WERI-Rb-1 (cell line): ENCODE data around the gene CRYGC.
"Not testable (repeated sequence)": the region's sequence is repeated elsewhere in the genome, so short reads cannot be mapped to it uniquely, and the experiment has no call there.

Source experiments
- DNase-seq: peaks from one replicate; pipeline ENCODE4 v3.0.0-alpha.2; 2020
- H3K27ac ChIP-seq: fragments of 250-450 bp; sonication (Bioruptor Pico); 2 replicates; pipeline ENCODE4 v1.5.1; 2020; ENCODE audit warnings: mild to moderate bottlenecking, moderate library complexity
- H3K27me3 ChIP-seq: fragments of 250-450 bp; sonication (Bioruptor Pico); 2 replicates; pipeline ENCODE4 v1.5.1; 2021; ENCODE audit warnings: mild to moderate bottlenecking, low read depth, moderate library complexity; ENCODE audit not compliant: insufficient read depth, severe bottlenecking
- H3K36me3 ChIP-seq: fragments of 250-450 bp; sonication (Bioruptor Pico); 2 replicates; pipeline ENCODE4 v1.5.1; 2020; ENCODE audit warnings: mild to moderate bottlenecking, moderate library complexity
- H3K4me3 ChIP-seq: 2 replicates; pipeline ENCODE4 v1.5.1; 2011; ENCODE audit warnings: low read depth, mild to moderate bottlenecking, control low read depth, low read length
- H3K9me3 ChIP-seq: fragments of 250-450 bp; sonication (Bioruptor Pico); 2 replicates; pipeline ENCODE4 v1.5.1; 2021; ENCODE audit warnings: mild to moderate bottlenecking, moderate library complexity; ENCODE audit not compliant: severe bottlenecking
- TF ChIP-seq, protein P1 (sequence below): IDR thresholded peaks from 2 replicates; pipeline ENCODE4 v1.5.1; 2011; ENCODE audit warnings: low read depth, mild to moderate bottlenecking, control low read depth, inconsistent platforms, low read length

Gene CRYGC

DNA sequence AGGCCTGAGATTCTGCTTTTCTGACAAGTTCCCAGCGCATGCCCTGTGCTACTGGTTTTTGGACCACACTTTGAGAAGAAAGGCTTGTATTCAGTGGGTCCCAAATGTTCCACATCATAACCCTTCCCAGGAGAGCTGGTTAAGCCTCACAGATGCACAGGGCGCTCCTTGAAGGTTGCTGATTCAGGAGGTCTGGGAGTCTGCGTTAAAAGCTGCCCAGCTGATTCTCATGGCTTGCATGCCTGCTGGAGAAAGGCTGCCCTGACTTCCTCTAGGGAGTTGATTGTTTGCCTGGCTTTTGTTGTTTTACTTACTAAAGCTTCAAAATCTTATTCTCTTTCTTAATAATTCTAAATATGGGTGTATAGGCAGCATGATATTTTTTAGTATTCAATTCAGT lies 26.0 kb downstream of the CRYGC start:
- Histone ChIP-seq H3K36me3 (no peaks in the 10 kb centered on the region), H3K27me3 (no peaks in the 10 kb centered on the region), H3K4me3 (no peak overlapping the region), H3K9me3 (no peaks in the 10 kb centered on the region), H3K27ac (no peak overlapping the region)
- DNase-seq, result no peak
- TF ChIP-seq, protein P1, sequence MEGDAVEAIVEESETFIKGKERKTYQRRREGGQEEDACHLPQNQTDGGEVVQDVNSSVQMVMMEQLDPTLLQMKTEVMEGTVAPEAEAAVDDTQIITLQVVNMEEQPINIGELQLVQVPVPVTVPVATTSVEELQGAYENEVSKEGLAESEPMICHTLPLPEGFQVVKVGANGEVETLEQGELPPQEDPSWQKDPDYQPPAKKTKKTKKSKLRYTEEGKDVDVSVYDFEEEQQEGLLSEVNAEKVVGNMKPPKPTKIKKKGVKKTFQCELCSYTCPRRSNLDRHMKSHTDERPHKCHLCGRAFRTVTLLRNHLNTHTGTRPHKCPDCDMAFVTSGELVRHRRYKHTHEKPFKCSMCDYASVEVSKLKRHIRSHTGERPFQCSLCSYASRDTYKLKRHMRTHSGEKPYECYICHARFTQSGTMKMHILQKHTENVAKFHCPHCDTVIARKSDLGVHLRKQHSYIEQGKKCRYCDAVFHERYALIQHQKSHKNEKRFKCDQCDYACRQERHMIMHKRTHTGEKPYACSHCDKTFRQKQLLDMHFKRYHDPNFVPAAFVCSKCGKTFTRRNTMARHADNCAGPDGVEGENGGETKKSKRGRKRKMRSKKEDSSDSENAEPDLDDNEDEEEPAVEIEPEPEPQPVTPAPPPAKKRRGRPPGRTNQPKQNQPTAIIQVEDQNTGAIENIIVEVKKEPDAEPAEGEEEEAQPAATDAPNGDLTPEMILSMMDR, result no peak

DNA sequence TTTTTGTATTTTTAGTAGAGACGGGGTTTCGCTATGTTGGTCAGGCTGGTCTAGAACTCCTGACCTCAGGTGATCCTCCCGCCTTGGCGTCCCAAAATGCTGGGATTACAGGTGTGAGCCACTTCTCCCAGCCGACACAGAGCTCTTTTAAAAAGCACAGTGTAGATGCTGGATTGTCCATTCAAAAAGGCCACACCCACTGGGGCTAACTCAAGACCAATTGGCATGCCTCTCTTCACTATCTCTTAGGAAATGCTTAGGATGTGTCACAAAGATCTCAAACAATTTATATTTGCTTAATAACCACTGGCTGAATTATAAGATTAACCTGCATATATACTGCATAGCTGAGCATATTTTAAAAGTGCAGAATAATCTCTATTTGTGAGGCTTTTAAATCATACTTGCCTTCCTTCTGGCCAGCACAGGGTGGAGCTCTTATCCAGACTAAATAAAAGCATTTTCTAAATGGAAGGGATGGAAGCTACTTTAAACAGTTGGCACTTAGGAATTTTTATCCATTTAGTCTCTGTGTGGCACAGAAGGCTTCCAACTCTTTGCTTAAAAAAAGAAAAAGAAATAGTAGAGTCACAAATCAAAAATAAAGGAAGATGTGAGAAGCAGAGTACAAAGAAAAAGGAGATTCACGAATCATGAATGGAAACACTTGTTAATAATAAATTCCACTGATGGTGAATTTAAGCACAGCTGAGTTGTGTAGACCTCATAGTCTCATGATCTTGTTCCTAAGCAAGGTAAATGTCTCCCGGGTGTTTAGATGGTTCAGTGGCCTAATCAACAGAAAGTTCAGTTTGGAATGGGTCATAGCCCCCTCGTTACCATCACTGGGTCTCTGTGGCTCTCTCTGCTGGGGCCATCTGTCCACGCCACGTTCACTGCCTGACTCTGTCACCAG lies 27.7 kb downstream of the CRYGC start:
- Histone ChIP-seq H3K27ac (no peak overlapping the region), H3K9me3 (no peaks in the 10 kb centered on the region), H3K27me3 (no peaks in the 10 kb centered on the region), H3K4me3 (no peak overlapping the region), H3K36me3 (no peaks in the 10 kb centered on the region)
- TF ChIP-seq, protein P1, result peak; percentile 21; the same call in 1 of the 2 replicates
- no peak for DNase-seq

DNA sequence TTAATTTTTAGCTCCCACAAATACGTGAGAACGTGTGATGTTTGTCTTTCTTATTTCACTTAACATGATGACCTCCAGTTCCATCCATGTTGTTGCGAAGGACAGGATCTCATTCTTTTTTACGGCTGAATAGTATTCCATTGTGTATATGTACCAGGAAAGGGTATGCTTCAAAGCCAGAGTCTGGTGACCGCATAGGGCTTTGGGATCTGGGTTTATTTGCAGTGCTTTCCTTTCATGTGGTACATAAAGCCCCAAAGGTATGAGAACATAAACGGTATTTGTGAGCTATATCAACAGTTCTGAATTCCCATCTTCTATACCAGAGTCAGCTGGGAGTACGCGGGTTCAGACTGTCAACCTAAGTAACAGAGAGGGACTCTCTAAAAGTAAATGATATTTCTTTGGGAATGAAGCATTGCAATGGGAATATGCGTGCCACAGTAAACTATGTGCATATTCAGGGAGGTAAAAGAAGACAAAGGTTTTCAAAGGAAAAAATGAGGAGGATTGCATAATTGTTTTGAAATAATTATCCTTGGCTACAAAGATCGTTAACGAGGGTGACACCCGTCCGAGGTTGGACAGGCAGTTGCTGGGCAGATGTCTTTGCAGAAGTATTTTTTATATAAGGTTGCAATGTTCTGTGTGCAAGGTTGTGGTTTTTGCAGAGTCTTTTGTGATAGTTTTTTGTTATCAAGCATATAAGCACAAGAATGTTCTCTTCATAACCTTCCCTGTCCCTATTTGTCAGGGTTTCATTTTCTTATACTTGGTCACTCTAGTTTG lies 29.8 kb downstream of the CRYGC start:
- H3K4me3 ChIP-seq, result no peak overlapping the region
- no peak for DNase-seq
- H3K9me3 ChIP-seq, result no peaks in the 10 kb centered on the region
- no peaks in the 10 kb centered on the region for H3K27me3 ChIP-seq
- TF ChIP-seq, protein P1, result no peak
- no peak overlapping the region for H3K27ac ChIP-seq
- no peaks in the 10 kb centered on the region for H3K36me3 ChIP-seq

DNA sequence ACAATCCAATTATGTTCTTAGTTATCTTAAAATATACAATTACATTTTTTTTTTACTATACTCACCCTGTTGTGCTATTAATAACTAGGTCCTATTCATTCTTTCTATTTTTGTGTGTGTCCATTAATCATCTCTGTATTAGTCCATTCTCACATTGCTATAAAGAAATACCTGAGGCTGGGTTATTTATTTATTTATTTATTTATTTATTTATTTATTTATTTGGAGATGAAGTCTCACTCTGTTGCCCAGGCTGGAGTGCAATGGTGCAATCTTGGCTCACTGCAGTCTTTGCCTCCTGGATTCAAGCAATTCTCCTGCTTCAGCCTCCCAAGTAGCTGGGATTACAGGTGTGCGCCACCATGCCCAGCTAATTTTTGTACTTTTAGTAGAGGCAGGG lies 30.9 kb downstream of the CRYGC start:
- H3K27me3 ChIP-seq, DNase-seq, H3K4me3 ChIP-seq, H3K27ac ChIP-seq, H3K9me3 ChIP-seq, H3K36me3 ChIP-seq: not testable (repeated sequence)

DNA sequence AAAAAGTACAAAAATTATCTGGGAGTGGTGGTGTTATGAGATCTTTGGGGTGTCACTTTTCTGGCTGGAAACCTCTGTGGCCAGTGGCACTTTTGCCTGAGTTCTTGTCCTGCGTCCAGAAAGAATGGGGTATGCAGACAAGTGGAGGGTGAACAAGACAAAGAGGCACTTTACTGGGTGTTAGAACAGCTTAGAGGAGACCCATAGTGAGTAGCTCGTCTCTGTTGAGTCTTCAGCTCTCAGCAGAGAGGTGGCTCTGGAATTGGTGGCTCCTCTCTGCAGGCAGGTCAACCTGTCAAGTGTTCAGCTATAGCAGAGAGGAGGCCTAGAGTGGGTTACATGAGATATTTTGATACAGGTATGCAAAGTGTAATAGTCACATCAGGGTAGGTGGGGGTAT lies 31.4 kb downstream of the CRYGC start:
- H3K36me3 ChIP-seq, result no peaks in the 10 kb centered on the region
- H3K9me3 ChIP-seq, result no peaks in the 10 kb centered on the region
- TF ChIP-seq, protein P1, result no peak
- DNase-seq, result no peak
- no peak overlapping the region for H3K27ac ChIP-seq
- no peaks in the 10 kb centered on the region for H3K27me3 ChIP-seq
- no peak overlapping the region for H3K4me3 ChIP-seq

- Histone ChIP-seq H3K27me3 (no peaks in the 10 kb centered on the region), H3K27ac (no peak overlapping the region), H3K9me3 (no peaks in the 10 kb centered on the region), H3K36me3 (no peaks in the 10 kb centered on the region), H3K4me3 (no peak overlapping the region)
- no peak for DNase-seq
- TF ChIP-seq, protein P1, result no peak
Observed at GRCh38 chr2:208097801-208098200, 31.8 kb downstream of the CRYGC start.
